Suprapubic skin (tissue), 3 donors: ENCODE results near the gene SUPT6H.

ENCODE experiments used
- POLR2AphosphoS5 ChIP-seq, 3 donors: sonication (generic); formaldehyde crosslinking; IDR thresholded peaks; one replicate each; pipeline ENCODE4 v1.6.1; 2017; ENCODE audit warnings: antibody characterized with exemption in 3 of 3
- TF ChIP-seq, protein P1 (sequence below), 2 donors: fragments of 200-600 bp in 1 of 2; fragments of 450-650 bp in 1 of 2; sonication (generic) in 1 of 2; IDR thresholded peaks; one replicate each; pipeline ENCODE4 v1.5.1; 2016 to 2019; ENCODE audit warnings: antibody characterized with exemption in 2 of 2, mild to moderate bottlenecking in 1 of 2, moderate library complexity in 1 of 2

DNA sequence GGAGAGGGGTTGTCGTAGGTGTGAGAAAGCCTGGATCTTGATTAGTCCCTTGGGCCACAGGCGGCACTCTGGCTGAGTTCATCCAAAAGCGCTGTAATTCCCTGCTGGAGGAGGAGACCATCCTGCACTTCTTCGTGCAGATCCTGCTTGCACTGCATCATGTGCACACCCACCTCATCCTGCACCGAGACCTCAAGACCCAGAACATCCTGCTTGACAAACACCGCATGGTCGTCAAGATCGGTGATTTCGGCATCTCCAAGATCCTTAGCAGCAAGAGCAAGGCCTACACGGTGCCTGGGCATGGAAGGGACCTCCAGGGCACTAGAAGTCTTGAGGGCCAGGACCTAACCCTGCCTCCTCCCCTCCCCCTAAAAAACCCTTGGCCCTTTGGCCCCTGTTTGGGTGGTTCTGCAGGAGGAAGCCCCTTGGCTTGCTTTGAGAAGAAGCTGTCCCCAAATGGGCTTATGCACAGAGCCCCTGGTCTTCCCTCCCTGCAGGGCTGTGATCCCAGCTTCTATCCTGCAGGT, 72.8 kb downstream of the SUPT6H start:
- no peak for TF ChIP-seq POLR2AphosphoS5 (IDR thresholded peaks at IDR 0.05)
- TF ChIP-seq, protein P1, sequence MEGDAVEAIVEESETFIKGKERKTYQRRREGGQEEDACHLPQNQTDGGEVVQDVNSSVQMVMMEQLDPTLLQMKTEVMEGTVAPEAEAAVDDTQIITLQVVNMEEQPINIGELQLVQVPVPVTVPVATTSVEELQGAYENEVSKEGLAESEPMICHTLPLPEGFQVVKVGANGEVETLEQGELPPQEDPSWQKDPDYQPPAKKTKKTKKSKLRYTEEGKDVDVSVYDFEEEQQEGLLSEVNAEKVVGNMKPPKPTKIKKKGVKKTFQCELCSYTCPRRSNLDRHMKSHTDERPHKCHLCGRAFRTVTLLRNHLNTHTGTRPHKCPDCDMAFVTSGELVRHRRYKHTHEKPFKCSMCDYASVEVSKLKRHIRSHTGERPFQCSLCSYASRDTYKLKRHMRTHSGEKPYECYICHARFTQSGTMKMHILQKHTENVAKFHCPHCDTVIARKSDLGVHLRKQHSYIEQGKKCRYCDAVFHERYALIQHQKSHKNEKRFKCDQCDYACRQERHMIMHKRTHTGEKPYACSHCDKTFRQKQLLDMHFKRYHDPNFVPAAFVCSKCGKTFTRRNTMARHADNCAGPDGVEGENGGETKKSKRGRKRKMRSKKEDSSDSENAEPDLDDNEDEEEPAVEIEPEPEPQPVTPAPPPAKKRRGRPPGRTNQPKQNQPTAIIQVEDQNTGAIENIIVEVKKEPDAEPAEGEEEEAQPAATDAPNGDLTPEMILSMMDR (IDR thresholded peaks at IDR 0.05): no peak
